ENCODE measurements around the gene MCTP1.

The MCTP1 gene

DNA sequence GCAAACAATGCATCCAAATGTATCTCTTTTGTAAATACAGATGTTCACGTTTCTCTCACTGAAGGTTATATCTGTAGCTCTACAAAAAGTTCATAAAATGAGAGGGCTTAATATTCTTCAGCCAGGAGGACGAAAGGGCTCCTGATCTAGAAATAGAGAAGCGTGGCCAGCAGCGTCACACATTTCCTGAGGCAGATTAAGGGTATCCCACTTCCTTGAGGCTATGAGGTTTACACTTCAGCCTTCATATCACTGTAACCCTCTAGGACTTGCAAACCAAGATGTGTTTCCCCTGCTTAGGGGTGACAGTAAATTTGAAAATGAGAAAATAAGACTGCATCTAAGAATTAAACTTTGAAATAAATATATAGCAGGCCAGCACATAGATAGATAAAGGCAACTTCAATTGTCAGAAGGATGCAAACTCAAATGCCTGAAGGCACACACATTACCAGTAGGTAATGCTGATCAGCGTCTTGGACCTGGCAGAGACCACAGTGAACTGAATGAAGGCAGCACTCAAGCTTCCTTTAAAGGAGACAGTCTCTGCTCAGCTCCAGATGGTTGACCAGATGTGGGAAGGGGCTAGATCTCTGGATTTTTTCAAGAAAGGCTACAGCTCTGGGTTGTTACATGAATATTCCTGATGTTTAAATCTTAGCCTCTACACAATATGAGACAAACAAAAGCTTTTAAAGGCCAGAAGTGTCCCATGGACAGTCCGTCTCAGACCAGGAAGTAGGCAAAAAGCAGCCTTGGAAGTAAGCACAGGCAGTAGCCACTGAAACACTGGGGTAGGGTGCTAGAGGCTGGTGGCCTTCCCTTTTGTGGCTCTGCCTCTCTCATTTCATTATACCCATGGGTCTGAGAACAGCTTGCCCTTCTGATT lies 197.7 kb downstream of the MCTP1 start:
- ATAC-seq (peak; percentile 73), DNase-seq (no peak)
- H3K27me3 Mint-ChIP-seq, result peaks cover 21% of the 10 kb centered on the region
- no peak overlapping the region for H3K4me3 Mint-ChIP-seq
- H3K9me3 Mint-ChIP-seq, result peaks cover 0 to 13% of the 10 kb centered on the region in 2 donors
- H3K27ac Mint-ChIP-seq, result peak overlapping the region in 1 of 2 donors; percentile 46
- peaks cover 11% of the 10 kb centered on the region for H3K4me1 Mint-ChIP-seq

DNA sequence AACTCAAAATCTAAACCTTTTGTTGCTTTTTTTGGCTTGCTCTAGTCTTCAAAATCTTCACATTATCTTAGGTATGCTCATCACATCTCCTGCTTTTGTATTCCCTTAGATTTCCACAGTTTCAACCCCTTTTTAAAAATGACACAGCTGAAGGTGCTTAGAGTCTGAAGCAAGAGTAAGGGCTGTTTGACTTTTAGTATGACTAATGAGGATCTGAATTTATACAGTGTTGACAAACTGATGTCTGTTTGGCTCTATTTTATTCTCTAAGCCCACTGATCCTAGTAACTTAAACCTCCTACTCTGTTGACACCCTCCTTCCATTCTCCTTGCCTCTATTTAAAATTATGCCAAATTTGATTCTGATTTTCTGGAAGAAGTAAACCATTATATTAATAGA lies 200.1 kb downstream of the MCTP1 start:
- Mint-ChIP-seq H3K9me3 (no peaks in the 10 kb centered on the region), H3K27me3 (peaks cover 8% of the 10 kb centered on the region), H3K4me3 (no peak overlapping the region), H3K4me1 (peaks cover 21% of the 10 kb centered on the region), H3K27ac (no peak overlapping the region)
- DNase-seq (no peak), ATAC-seq (no peak)

DNA sequence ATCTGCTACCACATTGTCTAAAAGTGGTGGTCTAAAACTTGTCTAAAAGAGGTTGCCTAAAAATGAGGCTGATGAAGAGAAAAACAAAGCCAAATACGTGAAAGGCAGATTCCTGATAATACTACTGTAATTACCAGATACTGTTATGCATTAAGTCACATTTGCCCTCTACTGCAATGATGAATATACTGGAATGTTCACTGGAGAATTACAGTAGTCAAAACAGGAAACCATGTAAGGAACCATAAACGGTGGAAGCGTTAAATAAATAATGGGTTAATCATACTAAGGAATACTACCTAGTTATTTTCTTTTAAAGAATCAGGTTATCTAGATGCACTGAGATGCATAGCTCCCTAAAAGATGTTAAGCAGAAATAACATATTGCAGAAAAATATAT lies 201.3 kb downstream of the MCTP1 start:
- Mint-ChIP-seq H3K4me1 (peaks cover 21% of the 10 kb centered on the region), H3K27ac (peak overlapping the region in 1 of 2 donors; percentile 1), H3K9me3 (no peaks in the 10 kb centered on the region), H3K27me3 (peaks cover 8% of the 10 kb centered on the region), H3K4me3 (no peak overlapping the region)
- DNase-seq (no peak), ATAC-seq (no peak)

DNA sequence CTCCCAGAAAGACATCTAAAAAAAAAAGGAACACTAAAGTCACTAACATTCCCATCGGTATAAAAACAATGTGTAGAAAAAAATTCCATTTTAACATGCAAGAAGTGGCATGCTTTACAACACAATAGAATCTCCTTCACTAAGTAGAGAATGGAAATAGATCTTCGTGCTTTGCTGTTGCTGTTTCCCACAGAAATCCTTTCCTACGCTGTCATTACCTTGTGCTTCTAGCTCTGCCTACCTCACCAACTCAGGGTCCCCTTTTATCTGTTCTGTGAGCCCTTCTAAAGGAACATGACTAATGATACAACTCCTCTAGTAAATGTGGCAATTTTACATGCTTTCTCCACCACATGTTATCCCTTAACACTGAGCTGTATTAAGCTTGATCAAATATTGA lies 202.9 kb downstream of the MCTP1 start:
- H3K4me1 Mint-ChIP-seq, result peaks cover 12% of the 10 kb centered on the region
- peak overlapping the region; percentile 40 to 48 for H3K4me3 Mint-ChIP-seq
- DNase-seq, result no peak
- peak; percentile 29 for ATAC-seq
- no peaks in the 10 kb centered on the region for H3K9me3 Mint-ChIP-seq
- peak overlapping the region; percentile 60 to 86 for H3K27ac Mint-ChIP-seq
- H3K27me3 Mint-ChIP-seq, result peaks cover 8% of the 10 kb centered on the region

DNA sequence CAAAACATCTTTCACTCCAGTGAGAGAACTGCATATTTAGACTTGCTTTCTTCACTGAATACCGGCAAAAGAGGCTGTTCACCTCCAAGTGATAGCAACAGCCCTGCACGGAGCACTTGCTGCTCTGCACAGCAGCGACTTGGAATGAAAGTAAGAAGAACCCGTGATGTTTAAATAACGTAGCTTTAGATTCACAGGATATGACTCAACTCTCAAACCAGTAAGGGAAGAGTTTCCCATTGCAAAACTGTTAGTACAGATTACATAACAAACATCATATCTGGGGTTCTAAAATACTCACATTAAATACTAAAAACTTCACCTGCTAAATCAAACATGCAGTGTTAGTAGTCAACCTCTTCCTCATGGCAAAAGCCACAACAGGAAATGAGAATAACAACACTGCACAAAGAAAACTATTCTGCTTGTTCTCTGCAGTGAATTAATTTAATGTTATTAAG lies 203.4 kb downstream of the MCTP1 start:
- Mint-ChIP-seq H3K27ac (peak overlapping the region in 1 of 2 donors; percentile 21), H3K4me1 (peaks cover 12% of the 10 kb centered on the region), H3K4me3 (peak overlapping the region; percentile 40 to 48), H3K27me3 (peaks cover 8% of the 10 kb centered on the region), H3K9me3 (no peaks in the 10 kb centered on the region)
- ATAC-seq (peak; percentile 97), DNase-seq (peak; percentile 30 to 50)

DNA sequence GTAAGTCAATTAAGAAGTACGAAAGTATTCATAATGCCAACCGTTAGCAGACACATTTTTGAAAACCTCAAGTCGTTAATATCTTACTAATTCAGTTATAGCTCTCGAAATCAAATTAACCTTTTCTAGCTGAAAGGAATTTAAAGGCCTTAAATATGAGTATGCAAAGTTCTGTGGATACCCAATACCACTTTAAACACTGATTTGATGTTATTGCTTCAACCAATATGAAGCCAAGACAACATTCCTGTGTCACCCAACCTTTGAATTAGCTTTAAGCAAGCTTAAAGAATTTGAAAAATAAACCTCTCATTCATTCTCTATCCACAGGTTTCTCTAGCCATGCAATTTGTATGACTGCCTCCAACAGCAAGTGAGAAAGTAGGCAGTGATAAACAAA lies 204.5 kb downstream of the MCTP1 start:
- Mint-ChIP-seq H3K4me1 (peaks cover 12% of the 10 kb centered on the region), H3K9me3 (no peaks in the 10 kb centered on the region), H3K27ac (no peak overlapping the region), H3K4me3 (peak overlapping the region in 1 of 2 donors; percentile 6), H3K27me3 (no peaks in the 10 kb centered on the region)
- ATAC-seq (no peak), DNase-seq (no peak)

DNA sequence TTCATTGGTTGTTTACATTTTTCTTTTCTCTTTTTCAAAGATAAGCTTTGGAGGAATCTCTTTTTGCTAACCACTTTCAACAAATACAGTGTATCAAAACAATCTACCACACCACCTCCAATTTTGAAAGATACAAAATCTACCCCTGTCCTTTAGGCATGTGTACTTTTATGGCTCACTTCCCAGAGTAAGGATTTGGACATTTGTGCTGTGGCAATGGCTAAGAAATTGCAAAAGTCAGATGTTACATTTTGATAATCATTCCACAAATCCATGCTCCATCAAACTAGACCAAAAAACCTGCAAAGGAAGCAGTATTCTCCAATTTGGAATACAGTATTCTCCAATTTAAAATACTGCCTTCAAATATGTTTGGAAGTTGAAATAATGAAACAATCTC lies 204.9 kb downstream of the MCTP1 start:
- Mint-ChIP-seq H3K27ac (no peak overlapping the region), H3K9me3 (no peaks in the 10 kb centered on the region), H3K4me1 (peaks cover 12% of the 10 kb centered on the region), H3K4me3 (no peak overlapping the region), H3K27me3 (no peaks in the 10 kb centered on the region)
- no peak for ATAC-seq
- no peak for DNase-seq

DNA sequence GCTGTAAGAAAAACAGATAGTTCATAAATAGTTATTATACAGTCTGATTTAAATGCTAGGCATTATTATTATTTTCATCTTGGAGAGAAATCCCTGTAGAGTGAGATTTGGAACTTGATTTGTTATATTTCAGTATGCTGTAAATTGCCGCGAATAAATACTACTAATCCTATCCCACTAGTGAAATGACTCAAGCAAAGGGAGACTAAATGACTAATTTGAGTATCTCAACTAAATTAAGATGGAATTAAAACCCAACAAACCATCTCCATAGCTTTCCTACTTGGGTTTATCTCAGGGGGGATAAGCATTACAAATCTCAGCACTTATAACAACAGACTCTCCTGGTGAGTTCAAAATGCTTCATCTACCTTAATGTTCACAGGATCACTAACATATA lies 206.0 kb downstream of the MCTP1 start:
- no peaks in the 10 kb centered on the region for H3K27me3 Mint-ChIP-seq
- ATAC-seq (no peak), DNase-seq (no peak)
- no peaks in the 10 kb centered on the region for H3K9me3 Mint-ChIP-seq
- no peak overlapping the region for H3K4me3 Mint-ChIP-seq
- no peak overlapping the region for H3K27ac Mint-ChIP-seq
- H3K4me1 Mint-ChIP-seq, result peaks cover 12% of the 10 kb centered on the region

DNA sequence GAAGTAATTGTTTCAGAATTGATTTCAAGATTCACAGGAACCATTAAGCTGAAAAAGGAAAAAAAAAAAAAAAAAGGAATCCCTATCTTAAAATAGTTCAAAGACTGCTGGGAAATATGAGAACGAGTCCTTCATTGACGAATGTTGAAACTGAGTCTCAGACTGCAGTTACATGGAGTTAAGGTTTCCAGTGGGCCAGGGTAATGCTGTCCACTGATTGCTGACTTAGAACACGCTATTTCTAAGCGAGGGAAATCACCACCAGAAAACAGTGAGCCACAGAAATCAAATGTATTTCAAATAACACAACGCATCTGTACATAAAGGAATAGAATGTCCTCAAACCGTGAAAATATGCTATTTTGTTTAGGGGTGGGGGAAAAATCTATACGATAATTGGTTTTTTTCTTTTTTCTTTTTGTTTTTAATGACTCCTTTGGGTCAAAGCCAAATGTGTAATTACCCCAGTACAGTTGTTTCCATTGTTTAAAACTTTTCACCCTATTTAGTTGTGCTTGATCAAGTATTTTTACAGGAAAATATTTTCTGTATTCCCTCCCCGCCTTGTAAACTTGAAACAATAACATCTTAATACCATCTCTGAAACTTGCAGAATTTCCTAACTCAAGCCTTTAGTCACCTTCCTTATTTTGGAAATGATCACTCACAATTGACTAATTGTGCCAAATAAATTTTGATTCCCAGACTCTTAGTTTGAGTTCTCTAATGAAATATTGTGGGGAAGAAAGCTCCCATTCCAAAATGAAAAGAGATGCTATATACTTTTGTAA lies 208.3 kb downstream of the MCTP1 start:
- no peak for ATAC-seq
- H3K4me1 Mint-ChIP-seq, result peaks cover 5% of the 10 kb centered on the region
- H3K27ac Mint-ChIP-seq, result no peak overlapping the region
- H3K9me3 Mint-ChIP-seq, result no peaks in the 10 kb centered on the region
- H3K4me3 Mint-ChIP-seq, result no peak overlapping the region
- H3K27me3 Mint-ChIP-seq, result no peaks in the 10 kb centered on the region
- DNase-seq, result no peak

DNA sequence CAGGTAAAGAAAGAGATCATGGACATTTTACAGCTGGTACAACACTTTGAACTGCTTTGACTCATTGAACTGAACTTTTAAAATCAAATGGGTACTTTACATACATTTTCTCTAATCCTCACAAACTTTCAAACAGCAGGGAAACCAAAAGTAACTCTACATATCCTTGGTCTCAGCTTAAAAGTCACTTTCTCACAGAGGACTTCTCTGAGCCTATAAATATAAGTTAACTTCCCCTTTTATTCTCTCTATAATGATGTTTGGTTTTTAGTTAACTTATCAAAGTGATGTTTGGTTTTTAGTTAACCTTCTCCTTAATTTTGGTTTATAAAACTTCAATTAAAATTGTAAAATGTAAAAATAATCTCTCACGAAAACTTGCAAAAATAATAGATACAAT lies 209.8 kb downstream of the MCTP1 start:
- H3K27me3 Mint-ChIP-seq, result no peaks in the 10 kb centered on the region
- ATAC-seq, result no peak
- no peaks in the 10 kb centered on the region for H3K4me1 Mint-ChIP-seq
- DNase-seq, result no peak
- no peak overlapping the region for H3K4me3 Mint-ChIP-seq
- no peak overlapping the region for H3K27ac Mint-ChIP-seq
- no peaks in the 10 kb centered on the region for H3K9me3 Mint-ChIP-seq

DNA sequence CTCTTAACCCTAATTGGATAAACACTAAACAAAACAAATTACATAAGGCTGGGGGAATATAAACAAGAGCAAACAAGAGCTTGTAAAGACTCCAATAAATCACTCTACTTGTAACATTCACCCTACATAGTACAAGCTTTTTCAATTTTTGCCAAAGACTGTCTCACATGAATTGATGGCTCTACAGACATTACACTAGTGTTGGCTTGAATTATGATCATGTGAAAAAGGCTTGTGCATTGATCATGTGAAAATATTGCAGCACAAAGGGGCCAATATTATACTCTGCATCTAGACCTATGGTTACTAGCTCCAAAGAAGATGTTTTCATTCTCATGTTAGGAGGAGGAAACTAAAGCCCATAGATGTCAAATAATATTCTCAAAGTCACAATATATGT lies 212.6 kb downstream of the MCTP1 start:
- ATAC-seq (no peak), DNase-seq (no peak)
- no peak overlapping the region for H3K4me3 Mint-ChIP-seq
- no peaks in the 10 kb centered on the region for H3K4me1 Mint-ChIP-seq
- H3K27ac Mint-ChIP-seq, result no peak overlapping the region
- H3K9me3 Mint-ChIP-seq, result no peaks in the 10 kb centered on the region
- H3K27me3 Mint-ChIP-seq, result no peaks in the 10 kb centered on the region

DNA sequence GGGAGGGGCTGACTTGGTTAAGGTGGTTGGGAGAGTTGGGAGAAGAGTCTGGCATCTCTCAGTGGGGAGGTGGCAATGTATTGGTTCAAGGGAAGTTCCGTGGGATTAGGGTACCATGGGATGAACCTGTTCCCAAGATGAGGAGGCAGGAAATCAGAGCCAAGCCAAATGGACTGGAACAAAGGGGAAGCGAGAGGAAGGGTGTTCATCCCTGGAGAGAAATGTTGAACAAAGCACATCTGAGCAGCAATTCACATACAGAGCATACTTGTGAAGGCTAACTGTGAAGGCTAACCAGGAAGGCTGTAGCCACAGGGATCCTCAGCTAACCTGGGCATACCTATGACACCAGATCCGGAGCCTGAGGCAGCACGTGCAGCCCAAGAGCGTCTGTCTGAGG lies 214.0 kb downstream of the MCTP1 start:
- DNase-seq (no peak), ATAC-seq (peak; percentile 12)
- Mint-ChIP-seq H3K9me3 (no peaks in the 10 kb centered on the region), H3K27ac (no peak overlapping the region), H3K4me1 (no peaks in the 10 kb centered on the region), H3K4me3 (no peak overlapping the region), H3K27me3 (no peaks in the 10 kb centered on the region)

DNA sequence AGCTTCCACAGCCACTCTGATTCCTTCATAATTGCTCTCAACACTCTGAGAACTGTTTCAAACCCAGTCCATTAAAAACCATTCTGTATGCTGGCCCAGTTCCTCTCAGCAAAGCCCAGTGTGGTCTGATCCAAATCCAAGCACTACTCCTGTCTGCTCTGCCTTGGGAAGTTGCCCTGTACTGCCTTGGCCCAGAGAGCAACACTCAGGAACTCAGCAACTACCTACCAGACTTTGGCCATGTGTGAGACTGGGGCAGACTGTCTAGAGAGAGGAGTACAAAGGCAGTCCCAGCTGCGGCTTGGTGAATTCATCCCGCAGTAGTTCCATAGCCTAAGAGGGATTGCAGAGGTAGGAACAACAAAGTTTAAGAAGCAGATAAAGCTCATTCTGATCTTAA lies 214.4 kb downstream of the MCTP1 start:
- no peaks in the 10 kb centered on the region for H3K27me3 Mint-ChIP-seq
- H3K9me3 Mint-ChIP-seq, result no peaks in the 10 kb centered on the region
- no peak for DNase-seq
- no peaks in the 10 kb centered on the region for H3K4me1 Mint-ChIP-seq
- H3K4me3 Mint-ChIP-seq, result no peak overlapping the region
- peak; percentile 51 for ATAC-seq
- H3K27ac Mint-ChIP-seq, result peak overlapping the region in 1 of 2 donors; percentile 41

DNA sequence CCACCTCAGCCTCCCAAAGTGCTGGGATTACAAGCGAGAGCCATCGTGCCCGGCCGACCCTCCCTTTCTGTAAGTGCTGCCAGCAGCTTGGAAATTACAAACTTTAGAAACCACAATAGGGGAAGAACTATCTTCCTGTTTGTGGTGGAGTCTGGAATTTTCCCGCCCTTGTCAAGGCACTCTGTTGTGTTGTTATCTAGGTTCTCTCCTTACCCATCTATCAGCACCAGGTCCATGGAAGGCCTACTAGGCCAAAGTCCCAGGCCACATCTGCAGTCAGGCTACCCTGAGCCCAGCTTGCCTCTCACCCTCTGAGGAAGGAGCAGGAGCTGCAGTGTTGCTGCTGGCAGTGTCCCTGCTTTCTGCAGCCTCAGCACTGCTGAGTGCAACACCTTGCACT lies 214.9 kb downstream of the MCTP1 start:
- H3K9me3 Mint-ChIP-seq, result no peaks in the 10 kb centered on the region
- H3K4me3 Mint-ChIP-seq, result no peak overlapping the region
- ATAC-seq (peak; percentile 43), DNase-seq (no peak)
- H3K27ac Mint-ChIP-seq, result no peak overlapping the region
- no peaks in the 10 kb centered on the region for H3K4me1 Mint-ChIP-seq
- no peaks in the 10 kb centered on the region for H3K27me3 Mint-ChIP-seq

DNA sequence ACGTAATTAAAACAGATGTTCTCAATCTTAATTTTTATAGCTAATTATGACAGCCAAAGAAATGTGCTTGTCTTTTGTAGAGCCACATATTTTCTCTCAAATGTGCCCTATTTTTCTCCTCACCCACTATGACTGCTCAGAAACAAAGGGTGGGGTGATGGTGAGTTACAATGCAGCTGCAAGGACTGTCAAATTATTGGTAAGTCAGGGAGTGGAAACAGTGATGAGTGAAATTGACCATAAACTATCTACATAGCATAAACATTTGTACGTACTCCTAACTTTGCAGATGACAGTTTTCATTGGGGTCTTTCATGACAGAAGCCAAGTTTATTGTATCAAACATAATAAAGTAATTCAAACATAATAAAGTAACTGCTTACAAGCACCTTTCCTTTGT lies 215.9 kb downstream of the MCTP1 start:
- no peak overlapping the region for H3K4me3 Mint-ChIP-seq
- ATAC-seq, result no peak
- no peak overlapping the region for H3K27ac Mint-ChIP-seq

DNA sequence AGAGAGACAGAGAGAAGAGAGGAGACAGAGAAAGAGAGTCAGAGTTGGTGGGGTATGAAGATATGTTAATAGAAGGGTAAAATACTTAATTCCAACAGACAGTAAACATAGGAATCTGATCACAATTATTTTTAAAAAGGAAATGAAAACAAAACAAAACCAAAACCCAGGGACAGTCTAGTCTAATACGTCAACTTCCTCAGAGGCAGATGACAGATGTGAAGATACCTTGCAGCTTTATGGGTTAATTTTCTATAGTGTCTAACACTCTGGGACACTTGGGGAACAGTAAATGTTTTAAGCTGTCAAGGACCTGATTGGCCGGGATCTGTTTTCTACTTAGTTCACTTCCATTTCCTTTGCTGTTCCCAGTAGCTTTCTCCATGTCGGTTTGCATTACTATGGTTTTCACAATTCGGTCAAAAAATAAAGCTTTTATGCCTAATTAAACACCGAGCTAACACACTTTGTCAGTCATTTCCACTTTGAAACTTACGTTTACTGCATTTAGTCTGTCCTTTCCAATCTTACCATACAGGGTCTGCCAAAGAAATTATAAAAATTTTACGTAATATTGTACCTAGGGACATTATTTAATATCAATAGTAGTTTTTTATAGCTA lies 216.5 kb downstream of the MCTP1 start:
- Mint-ChIP-seq H3K4me3 (no peak overlapping the region), H3K4me1 (no peaks in the 10 kb centered on the region), H3K27ac (peak overlapping the region in 1 of 2 donors; percentile 67), H3K27me3 (no peaks in the 10 kb centered on the region), H3K9me3 (no peaks in the 10 kb centered on the region)
- DNase-seq, result no peak
- no peak for ATAC-seq

More for the DNA sequence above, 215.9 kb downstream of the MCTP1 start:
- Mint-ChIP-seq H3K27me3 (no peaks in the 10 kb centered on the region), H3K4me1 (no peaks in the 10 kb centered on the region), H3K9me3 (no peaks in the 10 kb centered on the region)
- DNase-seq, result no peak

Measured in stimulated activated naive CD8-positive, alpha-beta T cell treated with anti-CD3 and anti-CD28 coated beads, Interleukin-15, amount 100 ng/mL, for 72 hours (primary cell).